Transverse colon (tissue), 4 donors: ENCODE data around the gene DHRS1.

Experiments
- CTCF ChIP-seq, 5 experiments: fragments of 200-600 bp in 3 of 5; fragments of 450-650 bp in 2 of 5; sonication (generic) in 3 of 5; IDR thresholded peaks; 1 replicate in 2 of 5; 2 replicates in 3 of 5; pipeline ENCODE4 v1.5.1; 2016 to 2017; ENCODE audit warnings: antibody characterized with exemption in 5 of 5, inconsistent platforms in 3 of 5, mild to moderate bottlenecking in 2 of 5, moderate library complexity in 1 of 5
- POLR2AphosphoS5 ChIP-seq, 3 donors: sonication (generic); formaldehyde crosslinking; IDR thresholded peaks; one replicate each; pipeline ENCODE4 v1.6.1; 2016; ENCODE audit warnings: antibody characterized with exemption in 3 of 3

DNA sequence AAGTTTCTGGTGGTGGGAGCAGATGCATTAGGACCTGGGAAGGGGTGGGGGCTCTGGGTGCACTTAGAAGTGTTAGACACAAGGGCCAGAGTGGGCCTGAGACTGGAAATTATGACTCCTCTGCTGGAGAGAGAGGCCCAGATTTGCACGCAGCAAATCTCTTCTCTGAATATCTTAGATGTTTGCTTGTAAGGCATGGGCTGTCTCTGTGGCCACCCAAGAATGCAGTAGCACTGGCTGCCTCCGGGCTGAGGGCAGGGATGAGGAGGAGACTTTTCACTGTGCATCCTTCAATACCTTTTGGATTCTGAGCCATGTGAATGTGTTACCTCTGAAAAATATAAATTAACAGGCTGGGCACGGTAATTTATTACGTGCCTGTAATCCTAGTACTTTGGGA is 14.2 kb downstream of the DHRS1 start:
- TF ChIP-seq CTCF (IDR thresholded peaks at IDR 0.05) (no peak), POLR2AphosphoS5 (IDR thresholded peaks at IDR 0.05) (no peak)
